Coronary artery (tissue), 2 donors: ENCODE results near the gene EDIL3.

Source experiments
- DNase-seq: peaks from one replicate; pipeline ENCODE4 v3.0.0-alpha.2; 2017; ENCODE audit warnings: low spot score
- H3K27ac ChIP-seq, 2 donors: fragments of 200-600 bp; sonication (generic); one replicate each; pipeline ENCODE4 v1.5.1; 2016 to 2019
- H3K4me3 ChIP-seq: fragments of 200-600 bp; sonication (generic); 2 replicates; pipeline ENCODE4 v1.5.1; 2016; ENCODE audit warnings: mild to moderate bottlenecking, moderate library complexity
- CTCF ChIP-seq: fragments of 200-600 bp; sonication (generic); IDR thresholded peaks from one replicate; pipeline ENCODE4 v1.5.1; 2019; ENCODE audit warnings: antibody characterized with exemption

Gene EDIL3

DNA sequence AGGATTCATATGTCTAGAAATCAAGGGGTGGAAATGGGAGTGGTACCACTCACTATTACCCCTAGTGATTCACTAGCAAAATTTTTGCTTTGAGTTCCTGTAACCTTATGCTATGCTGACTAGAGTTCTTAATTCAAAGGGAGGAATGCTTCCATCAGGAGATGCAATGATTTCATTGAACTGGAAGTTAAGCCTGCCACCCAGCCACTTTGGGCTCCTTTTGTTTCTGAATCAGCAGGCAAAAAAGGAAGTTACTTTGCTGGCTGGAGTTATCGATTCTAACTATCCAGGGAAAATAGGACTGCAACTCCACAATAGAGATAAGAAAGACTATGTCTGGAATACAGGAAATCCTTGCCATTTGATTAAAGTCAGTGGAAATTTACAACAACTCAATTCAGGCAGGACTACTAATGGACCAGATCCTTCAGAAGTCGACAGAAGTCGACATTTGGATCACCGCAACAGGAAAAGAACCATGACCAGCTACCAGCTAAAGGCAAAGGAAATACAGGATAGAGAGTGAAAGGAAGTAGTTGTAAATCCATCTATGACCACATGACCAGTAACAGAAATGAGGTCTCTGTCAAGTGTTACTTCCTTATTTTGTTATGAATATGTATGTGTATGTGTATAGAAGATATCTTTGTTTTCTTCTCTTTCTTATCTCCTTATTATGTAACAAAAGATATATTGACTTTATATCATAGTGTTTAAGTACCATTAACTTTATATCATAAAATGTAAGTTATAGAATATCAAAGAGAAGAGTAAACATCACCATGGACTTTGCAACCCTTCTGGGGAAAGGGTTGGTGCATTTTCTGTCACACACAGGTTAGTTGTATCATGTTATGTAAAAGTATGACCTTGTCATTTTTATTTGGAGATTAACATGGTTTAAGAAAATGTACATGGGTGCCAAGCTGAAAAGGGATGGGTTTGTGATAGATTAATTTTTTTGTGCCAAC, 465.3 kb downstream of the EDIL3 start:
- DNase-seq: no peak

GRCh38 chr5:83917261-83917908, 467.3 kb downstream of the EDIL3 start:
- DNase-seq: no peak
- no peak for TF ChIP-seq CTCF
- H3K4me3 ChIP-seq: no peak overlapping the region
- H3K27ac ChIP-seq: no peak overlapping the region

More for the DNA sequence above, 465.3 kb downstream of the EDIL3 start:
- no peak for TF ChIP-seq CTCF
- H3K27ac ChIP-seq: no peak overlapping the region
- H3K4me3 ChIP-seq: no peak overlapping the region

GRCh38 chr5:83914662-83915418, 469.8 kb downstream of the EDIL3 start:
- no peak overlapping the region for H3K4me3 ChIP-seq
- H3K27ac ChIP-seq: no peak overlapping the region
- no peak for TF ChIP-seq CTCF
- no peak for DNase-seq

- Histone ChIP-seq H3K27ac (no peak overlapping the region), H3K4me3 (no peak overlapping the region)
- DNase-seq: no peak
- TF ChIP-seq CTCF: no peak
These were observed 470.5 kb downstream of the EDIL3 start for GRCh38 chr5:83914199-83914598.

GRCh38 chr5:83913593-83913992, 471.1 kb downstream of the EDIL3 start:
- Histone ChIP-seq H3K27ac (no peak overlapping the region), H3K4me3 (no peak overlapping the region)
- no peak for TF ChIP-seq CTCF
- DNase-seq: no peak

DNA sequence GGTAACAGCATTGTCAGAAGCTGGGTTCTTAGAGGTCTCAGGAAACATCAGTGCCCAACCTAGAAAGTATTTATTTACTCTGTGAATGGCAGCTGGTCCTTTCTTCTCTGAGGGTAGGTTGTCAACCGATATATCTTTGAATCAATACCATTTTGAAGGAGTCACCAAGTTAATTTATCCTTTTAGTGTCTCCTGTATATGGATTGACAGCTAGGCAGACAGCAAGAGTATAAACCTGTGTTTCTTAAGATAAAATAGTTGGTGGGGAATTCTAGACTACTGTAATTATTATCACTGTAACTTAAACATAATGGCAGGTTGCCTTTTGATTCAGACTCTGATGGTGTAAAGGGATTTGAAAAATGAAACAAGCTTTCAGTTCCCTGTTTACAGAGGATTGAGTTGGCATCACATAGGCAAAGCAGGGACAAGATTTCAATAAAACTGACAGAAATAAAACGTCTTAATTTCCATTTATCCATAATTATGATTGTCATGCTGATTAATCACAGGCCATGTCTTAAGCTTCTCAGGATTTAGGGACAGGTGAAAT, 473.2 kb downstream of the EDIL3 start:
- Histone ChIP-seq H3K4me3 (no peak overlapping the region), H3K27ac (no peak overlapping the region)
- no peak for TF ChIP-seq CTCF
- no peak for DNase-seq
